ENCODE results near the gene MAGI2.

The MAGI2 gene

DNA sequence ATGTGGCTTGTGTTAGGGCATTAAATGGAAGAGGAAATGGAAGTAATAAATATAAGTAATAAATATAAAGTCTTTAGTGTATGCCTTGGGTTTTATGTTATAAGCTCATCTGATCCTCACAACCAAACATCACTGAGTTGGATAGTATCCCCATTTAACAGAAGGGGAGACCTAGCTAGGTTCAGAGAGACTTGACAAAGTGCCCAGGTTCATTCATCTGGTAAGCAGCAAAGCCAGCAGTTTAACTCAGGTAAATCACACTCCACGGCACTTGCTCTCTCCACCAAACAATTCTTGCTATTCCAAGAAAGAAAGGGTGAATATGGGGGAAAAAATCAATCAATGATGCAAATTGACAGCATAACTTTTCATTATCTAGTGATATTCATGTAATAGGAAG, 167.3 kb downstream of the MAGI2 start:
- H3K4me1 ChIP-seq (ENCODE audit: control insufficient read depth, insufficient read depth, low read length, poor library complexity, severe bottlenecking) = no peaks in the 10 kb centered on the region

DNA sequence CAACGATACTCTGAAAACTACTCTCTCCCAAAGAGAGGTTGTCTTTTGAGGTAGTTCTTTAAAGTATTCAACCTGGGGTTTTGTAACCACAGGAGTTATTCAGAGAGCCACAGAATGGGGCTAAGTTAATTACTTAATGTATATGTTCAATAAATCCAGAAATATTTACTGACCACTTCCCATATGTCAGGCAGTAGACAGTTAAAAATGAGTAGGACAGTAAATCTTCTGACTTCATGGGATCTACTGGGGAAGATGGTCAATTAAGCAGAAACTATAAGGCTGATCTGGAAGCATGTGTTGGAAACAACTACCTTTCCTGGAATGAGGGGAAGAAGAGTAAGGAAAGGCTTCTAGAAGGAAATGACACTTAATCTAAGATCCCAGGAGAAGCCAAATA, 167.7 kb downstream of the MAGI2 start:
- Histone ChIP-seq H3K27ac (ENCODE audit: insufficient read depth, low read length, poor library complexity, severe bottlenecking) (no peak overlapping the region), H3K36me3 (ENCODE audit: control insufficient read depth, insufficient read depth, low read length) (no peaks in the 10 kb centered on the region), H3K4me3 (ENCODE audit: insufficient read depth, low read depth, low read length, poor library complexity, severe bottlenecking) (no peak overlapping the region), H3K4me1 (ENCODE audit: control insufficient read depth, insufficient read depth, low read length, poor library complexity, severe bottlenecking) (no peaks in the 10 kb centered on the region), H3K9me3 (ENCODE audit: control insufficient read depth, low read length) (no peaks in the 10 kb centered on the region), H3K27me3 (replicated peaks; ENCODE audit: control insufficient read depth, insufficient read depth, low read length, poor library complexity, severe bottlenecking) (no peaks in the 10 kb centered on the region)
- no peak for DNase-seq

More for the DNA sequence above, 167.3 kb downstream of the MAGI2 start:
- Histone ChIP-seq H3K36me3 (ENCODE audit: control insufficient read depth, insufficient read depth, low read length) (no peaks in the 10 kb centered on the region), H3K4me3 (ENCODE audit: insufficient read depth, low read depth, low read length, poor library complexity, severe bottlenecking) (no peak overlapping the region), H3K27me3 (replicated peaks; ENCODE audit: control insufficient read depth, insufficient read depth, low read length, poor library complexity, severe bottlenecking) (no peaks in the 10 kb centered on the region), H3K27ac (ENCODE audit: insufficient read depth, low read length, poor library complexity, severe bottlenecking) (no peak overlapping the region), H3K9me3 (ENCODE audit: control insufficient read depth, low read length) (no peaks in the 10 kb centered on the region)
- no peak for DNase-seq

DNA sequence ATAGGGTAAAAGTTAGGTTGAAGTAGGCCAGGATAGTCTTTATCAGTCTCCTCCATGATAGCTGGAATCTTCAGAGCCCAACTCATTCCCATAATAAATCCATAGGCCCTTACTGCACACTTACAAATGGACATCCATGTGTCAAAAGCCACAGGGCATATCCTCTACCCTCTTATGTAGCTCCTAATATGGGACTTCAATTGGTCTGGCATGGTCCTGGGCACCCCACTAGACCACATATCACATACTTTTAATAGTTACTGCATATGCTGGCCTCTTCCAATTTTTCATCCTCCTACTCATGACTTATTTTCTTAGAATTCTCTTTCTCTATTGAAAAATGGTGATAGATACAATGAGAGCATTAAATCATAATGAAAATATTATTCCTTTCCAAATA, 169.3 kb downstream of the MAGI2 start:
- Histone ChIP-seq H3K9me3 (ENCODE audit: control insufficient read depth, low read length) (no peaks in the 10 kb centered on the region), H3K36me3 (ENCODE audit: control insufficient read depth, insufficient read depth, low read length) (no peaks in the 10 kb centered on the region), H3K4me1 (ENCODE audit: control insufficient read depth, insufficient read depth, low read length, poor library complexity, severe bottlenecking) (no peaks in the 10 kb centered on the region), H3K27me3 (replicated peaks; ENCODE audit: control insufficient read depth, insufficient read depth, low read length, poor library complexity, severe bottlenecking) (no peaks in the 10 kb centered on the region), H3K4me3 (ENCODE audit: insufficient read depth, low read depth, low read length, poor library complexity, severe bottlenecking) (no peak overlapping the region), H3K27ac (ENCODE audit: insufficient read depth, low read length, poor library complexity, severe bottlenecking) (no peak overlapping the region)
- DNase-seq = no peak

DNA sequence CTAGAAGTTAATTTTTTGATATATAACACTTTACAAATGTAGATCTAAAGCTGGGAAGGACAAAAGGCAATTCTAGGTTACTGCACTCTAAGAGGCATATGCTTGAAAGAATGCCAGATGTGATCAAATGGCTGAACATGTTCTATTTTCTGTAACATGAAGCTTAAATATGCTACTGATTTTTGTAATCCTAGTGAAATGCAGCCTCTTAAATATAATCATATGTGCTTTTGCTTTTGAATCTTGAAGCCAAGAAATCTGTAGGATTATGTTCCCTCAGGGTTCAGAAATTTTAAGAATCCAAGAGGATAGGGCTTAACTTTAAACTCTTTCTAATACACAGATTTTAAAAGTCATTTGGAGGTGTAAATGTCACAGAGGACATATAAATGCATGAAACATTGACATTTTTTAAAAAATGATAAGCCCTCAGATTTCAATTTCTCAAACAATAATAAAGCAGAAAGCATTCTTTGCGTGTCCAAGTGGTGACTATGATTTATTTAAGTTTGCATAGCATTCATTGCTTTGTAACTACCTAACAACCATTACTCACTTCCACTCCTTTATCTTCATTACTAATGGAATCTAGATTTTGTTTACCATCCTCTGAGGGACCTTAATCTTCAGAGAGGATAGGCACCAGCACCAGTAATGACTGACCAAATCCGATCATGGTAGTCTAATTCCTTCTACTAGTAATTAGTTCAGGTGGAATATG, 170.4 kb downstream of the MAGI2 start:
- Histone ChIP-seq H3K9me3 (ENCODE audit: control insufficient read depth, low read length) (no peaks in the 10 kb centered on the region), H3K4me3 (ENCODE audit: insufficient read depth, low read depth, low read length, poor library complexity, severe bottlenecking) (no peak overlapping the region), H3K27ac (ENCODE audit: insufficient read depth, low read length, poor library complexity, severe bottlenecking) (no peak overlapping the region), H3K27me3 (replicated peaks; ENCODE audit: control insufficient read depth, insufficient read depth, low read length, poor library complexity, severe bottlenecking) (no peaks in the 10 kb centered on the region), H3K4me1 (ENCODE audit: control insufficient read depth, insufficient read depth, low read length, poor library complexity, severe bottlenecking) (no peaks in the 10 kb centered on the region), H3K36me3 (ENCODE audit: control insufficient read depth, insufficient read depth, low read length) (no peaks in the 10 kb centered on the region)
- no peak for DNase-seq

DNA sequence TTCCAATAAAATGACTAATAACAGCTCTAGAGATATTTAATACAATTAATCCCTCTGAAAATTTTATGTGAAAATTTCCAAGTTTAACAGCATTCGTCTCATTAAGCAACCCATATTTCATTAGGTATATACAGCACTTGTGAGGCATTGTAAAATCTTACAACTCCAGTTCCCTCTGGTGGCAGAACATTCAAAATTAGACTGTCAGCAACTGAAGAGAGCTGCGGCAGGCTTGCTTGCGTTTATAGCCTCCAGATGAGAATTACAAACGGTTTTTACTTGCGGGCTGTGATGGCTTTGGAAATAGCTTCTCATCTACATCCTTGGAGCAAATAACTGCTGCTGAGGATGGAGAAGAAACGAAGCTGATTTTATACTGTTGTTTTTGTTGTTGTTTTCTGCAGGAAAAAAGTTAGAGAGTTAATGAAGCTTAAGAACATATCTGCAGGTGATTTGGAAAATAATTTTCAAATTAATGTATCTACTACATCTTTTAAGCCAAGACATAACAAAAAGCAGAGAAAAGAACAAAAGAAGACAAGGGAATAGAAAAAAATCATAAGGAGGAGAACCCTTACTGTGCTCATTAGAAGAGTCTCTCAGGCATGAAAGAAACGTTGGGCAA, 171.3 kb downstream of the MAGI2 start:
- no peaks in the 10 kb centered on the region for H3K36me3 ChIP-seq (ENCODE audit: control insufficient read depth, insufficient read depth, low read length)
- no peak overlapping the region for H3K4me3 ChIP-seq (ENCODE audit: insufficient read depth, low read depth, low read length, poor library complexity, severe bottlenecking)
- H3K27ac ChIP-seq (ENCODE audit: insufficient read depth, low read length, poor library complexity, severe bottlenecking) = no peak overlapping the region
- no peaks in the 10 kb centered on the region for H3K9me3 ChIP-seq (ENCODE audit: control insufficient read depth, low read length)
- no peaks in the 10 kb centered on the region for H3K4me1 ChIP-seq (ENCODE audit: control insufficient read depth, insufficient read depth, low read length, poor library complexity, severe bottlenecking)
- DNase-seq = no peak
- H3K27me3 ChIP-seq (replicated peaks; ENCODE audit: control insufficient read depth, insufficient read depth, low read length, poor library complexity, severe bottlenecking) = no peaks in the 10 kb centered on the region

DNA sequence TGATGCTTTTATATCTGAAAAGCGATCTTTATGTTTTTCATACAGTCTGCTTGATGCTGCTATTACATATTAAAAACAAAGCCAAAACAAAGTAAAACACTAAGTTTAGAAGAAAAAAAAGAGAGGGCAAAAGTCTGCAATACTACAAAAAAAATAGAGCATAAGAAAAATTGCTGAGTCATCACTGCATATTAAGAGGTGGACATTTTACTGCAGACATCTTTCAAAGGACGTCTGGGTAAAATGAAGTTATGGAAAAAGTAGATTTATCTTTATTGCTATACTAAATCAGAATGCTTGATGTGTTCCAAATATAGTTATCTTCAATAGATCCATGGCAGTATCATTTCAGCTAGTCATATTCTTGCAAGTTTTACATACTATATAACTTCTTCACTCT, 172.0 kb downstream of the MAGI2 start:
- no peak overlapping the region for H3K27ac ChIP-seq (ENCODE audit: insufficient read depth, low read length, poor library complexity, severe bottlenecking)
- no peaks in the 10 kb centered on the region for H3K9me3 ChIP-seq (ENCODE audit: control insufficient read depth, low read length)
- H3K36me3 ChIP-seq (ENCODE audit: control insufficient read depth, insufficient read depth, low read length) = no peaks in the 10 kb centered on the region
- H3K27me3 ChIP-seq (replicated peaks; ENCODE audit: control insufficient read depth, insufficient read depth, low read length, poor library complexity, severe bottlenecking) = no peaks in the 10 kb centered on the region
- H3K4me3 ChIP-seq (ENCODE audit: insufficient read depth, low read depth, low read length, poor library complexity, severe bottlenecking) = no peak overlapping the region
- no peaks in the 10 kb centered on the region for H3K4me1 ChIP-seq (ENCODE audit: control insufficient read depth, insufficient read depth, low read length, poor library complexity, severe bottlenecking)
- DNase-seq = no peak

DNA sequence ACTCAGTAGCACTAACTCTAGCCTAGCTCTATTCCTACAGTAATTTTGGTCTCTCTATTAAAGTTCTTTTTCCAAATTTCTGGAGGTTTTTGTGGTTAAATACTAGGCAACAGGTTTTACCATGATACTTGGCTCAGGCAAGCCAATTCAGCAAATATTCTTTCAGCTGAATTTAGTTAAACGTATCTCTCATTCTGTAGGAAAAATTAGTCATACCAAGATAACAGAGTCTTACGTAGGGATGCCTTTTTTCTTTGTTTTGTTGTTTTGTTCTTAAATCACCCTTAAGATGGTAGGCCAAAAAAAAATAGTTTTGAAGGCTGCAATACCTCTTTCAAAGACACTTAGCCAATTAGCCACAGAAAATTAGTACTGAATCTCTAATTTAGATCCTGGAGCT, 180.5 kb downstream of the MAGI2 start:
- no peaks in the 10 kb centered on the region for H3K27me3 ChIP-seq (replicated peaks; ENCODE audit: control insufficient read depth, insufficient read depth, low read length, poor library complexity, severe bottlenecking)
- no peaks in the 10 kb centered on the region for H3K9me3 ChIP-seq (ENCODE audit: control insufficient read depth, low read length)
- no peak for DNase-seq
- H3K4me1 ChIP-seq (ENCODE audit: control insufficient read depth, insufficient read depth, low read length, poor library complexity, severe bottlenecking) = no peaks in the 10 kb centered on the region
- H3K4me3 ChIP-seq (ENCODE audit: insufficient read depth, low read depth, low read length, poor library complexity, severe bottlenecking) = no peak overlapping the region
- H3K36me3 ChIP-seq (ENCODE audit: control insufficient read depth, insufficient read depth, low read length) = no peaks in the 10 kb centered on the region
- H3K27ac ChIP-seq (ENCODE audit: insufficient read depth, low read length, poor library complexity, severe bottlenecking) = no peak overlapping the region

DNA sequence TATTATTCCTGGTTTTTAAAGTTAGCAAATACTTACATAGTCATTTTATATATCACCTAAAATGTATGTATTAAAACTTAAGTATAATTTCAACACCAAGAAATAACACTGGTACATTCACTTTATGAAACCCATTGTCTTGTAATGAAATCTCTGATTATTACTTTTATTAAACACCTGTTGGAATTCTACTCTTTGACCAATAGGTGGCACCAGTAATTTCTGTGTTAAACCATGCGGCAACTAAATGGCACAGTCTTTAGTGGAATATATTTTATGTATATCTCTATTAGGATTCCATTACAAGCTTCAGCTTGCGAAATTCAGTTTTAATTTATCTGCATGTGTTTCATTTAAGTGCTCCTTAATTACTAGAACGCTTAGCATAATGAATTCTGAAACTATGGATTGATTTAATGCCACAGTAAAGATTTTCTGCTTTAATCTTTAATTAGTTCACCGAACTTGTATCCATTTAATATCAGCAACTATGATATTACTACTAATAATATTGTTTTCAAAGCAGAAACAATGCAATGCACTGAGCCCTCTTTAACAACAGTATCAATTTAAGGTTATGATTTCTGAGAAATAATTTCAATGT, 181.3 kb downstream of the MAGI2 start:
- no peak for DNase-seq
- H3K27ac ChIP-seq (ENCODE audit: insufficient read depth, low read length, poor library complexity, severe bottlenecking) = no peak overlapping the region
- no peaks in the 10 kb centered on the region for H3K9me3 ChIP-seq (ENCODE audit: control insufficient read depth, low read length)
- no peak overlapping the region for H3K4me3 ChIP-seq (ENCODE audit: insufficient read depth, low read depth, low read length, poor library complexity, severe bottlenecking)
- H3K36me3 ChIP-seq (ENCODE audit: control insufficient read depth, insufficient read depth, low read length) = no peaks in the 10 kb centered on the region
- no peaks in the 10 kb centered on the region for H3K27me3 ChIP-seq (replicated peaks; ENCODE audit: control insufficient read depth, insufficient read depth, low read length, poor library complexity, severe bottlenecking)
- no peaks in the 10 kb centered on the region for H3K4me1 ChIP-seq (ENCODE audit: control insufficient read depth, insufficient read depth, low read length, poor library complexity, severe bottlenecking)

DNA sequence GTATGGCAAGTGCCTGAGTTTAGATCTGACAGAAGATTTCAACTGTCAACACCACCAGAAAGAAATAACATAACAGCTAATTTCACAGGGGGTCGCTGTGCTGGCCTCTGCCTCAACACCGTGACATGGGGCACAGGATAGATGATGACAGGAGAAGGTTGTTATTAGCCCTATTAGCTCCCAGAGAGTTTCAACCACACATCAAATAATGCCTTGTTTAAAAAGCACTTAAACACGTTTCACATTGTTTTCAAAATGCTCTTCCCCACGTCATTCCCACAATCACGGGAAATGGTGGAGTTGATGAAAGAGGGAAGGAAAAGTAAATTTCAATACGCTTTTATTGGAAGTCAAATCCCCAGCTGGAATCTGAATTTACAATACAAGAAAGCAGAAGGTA, 184.7 kb downstream of the MAGI2 start:
- H3K4me1 ChIP-seq (ENCODE audit: control insufficient read depth, insufficient read depth, low read length, poor library complexity, severe bottlenecking) = no peaks in the 10 kb centered on the region
- H3K27me3 ChIP-seq (replicated peaks; ENCODE audit: control insufficient read depth, insufficient read depth, low read length, poor library complexity, severe bottlenecking) = no peaks in the 10 kb centered on the region
- no peak for DNase-seq
- no peaks in the 10 kb centered on the region for H3K36me3 ChIP-seq (ENCODE audit: control insufficient read depth, insufficient read depth, low read length)
- no peak overlapping the region for H3K27ac ChIP-seq (ENCODE audit: insufficient read depth, low read length, poor library complexity, severe bottlenecking)
- H3K4me3 ChIP-seq (ENCODE audit: insufficient read depth, low read depth, low read length, poor library complexity, severe bottlenecking) = no peak overlapping the region
- no peaks in the 10 kb centered on the region for H3K9me3 ChIP-seq (ENCODE audit: control insufficient read depth, low read length)

DNA sequence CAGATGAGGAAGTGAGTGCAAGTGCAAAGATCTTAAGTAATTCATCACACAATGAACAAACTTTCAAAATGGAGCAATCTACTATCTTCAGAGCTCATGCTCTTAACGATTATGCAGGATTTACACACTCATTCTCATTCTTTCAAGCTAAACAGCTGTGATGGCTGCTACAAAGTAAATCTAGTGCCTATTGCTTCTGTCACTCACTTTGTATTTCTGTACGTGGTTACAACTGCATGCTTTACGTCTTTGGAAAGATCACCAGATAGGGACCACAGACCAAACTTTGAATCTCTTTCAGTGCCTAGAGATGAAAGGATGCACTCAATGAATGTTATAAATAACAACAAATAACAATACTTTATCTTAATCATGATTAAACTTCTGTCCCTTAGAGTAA, 194.6 kb downstream of the MAGI2 start:
- no peak overlapping the region for H3K27ac ChIP-seq (ENCODE audit: insufficient read depth, low read length, poor library complexity, severe bottlenecking)
- H3K4me3 ChIP-seq (ENCODE audit: insufficient read depth, low read depth, low read length, poor library complexity, severe bottlenecking) = no peak overlapping the region
- H3K36me3 ChIP-seq (ENCODE audit: control insufficient read depth, insufficient read depth, low read length) = no peaks in the 10 kb centered on the region
- H3K27me3 ChIP-seq (replicated peaks; ENCODE audit: control insufficient read depth, insufficient read depth, low read length, poor library complexity, severe bottlenecking) = no peaks in the 10 kb centered on the region
- H3K4me1 ChIP-seq (ENCODE audit: control insufficient read depth, insufficient read depth, low read length, poor library complexity, severe bottlenecking) = no peaks in the 10 kb centered on the region
- no peak for DNase-seq
- no peaks in the 10 kb centered on the region for H3K9me3 ChIP-seq (ENCODE audit: control insufficient read depth, low read length)
